Breast epithelium (tissue), 4 donors: ENCODE results near the gene C1QTNF1. TPM values are rescaled to one million over a fixed set of nuclear protein-coding genes. Genes with fewer than 3 reads are reported as not detected.

Experiments
- DNase-seq, 2 donors: peaks; one replicate each; pipeline ENCODE4 v3.0.0-alpha.2; 2019; ENCODE audit warnings: low spot score in 2 of 2
- H3K27ac ChIP-seq, 2 donors: fragments of 200-600 bp; sonication (generic) in 1 of 2; one replicate each; pipeline ENCODE4 v1.5.1; 2016 to 2019; ENCODE audit warnings: mild to moderate bottlenecking in 1 of 2
- H3K27me3 ChIP-seq, 2 donors: fragments of 200-600 bp; sonication (generic) in 1 of 2; one replicate each; pipeline versions ENCODE4 v1.5.1 to v1.6.0; 2017 to 2019; ENCODE audit warnings: control low read depth in 1 of 2, mild to moderate bottlenecking in 1 of 2
- H3K36me3 ChIP-seq: fragments of 200-600 bp; one replicate; pipeline ENCODE4 v1.5.1; 2019
- H3K4me1 ChIP-seq, 2 donors: fragments of 200-600 bp; sonication (generic); one replicate each; pipeline ENCODE4 v1.5.1; 2016 to 2019; ENCODE audit warnings: control low read depth in 1 of 2
- H3K4me3 ChIP-seq, 3 donors: fragments of 200-600 bp; sonication (generic); 1 replicate in 2 of 3; 2 replicates in 1 of 3; pipeline ENCODE4 v1.5.1; 2016 to 2019; ENCODE audit warnings: mild to moderate bottlenecking in 3 of 3, moderate library complexity in 2 of 3
- H3K9me3 ChIP-seq, 2 donors: fragments of 200-600 bp; sonication (generic) in 1 of 2; one replicate each; pipeline ENCODE4 v1.5.1; 2016 to 2019; ENCODE audit warnings: control low read depth in 1 of 2
- CTCF ChIP-seq, 3 donors: fragments of 450-650 bp; IDR thresholded peaks; one replicate each; pipeline ENCODE4 v1.5.1; 2016 to 2017; ENCODE audit warnings: antibody characterized with exemption in 3 of 3, mild to moderate bottlenecking in 3 of 3, moderate library complexity in 3 of 3
- POLR2A ChIP-seq: fragments of 450-650 bp; IDR thresholded peaks from one replicate; pipeline ENCODE4 v1.6.1; 2016; ENCODE audit warnings: antibody characterized with exemption, mild to moderate bottlenecking, moderate library complexity
- POLR2AphosphoS5 ChIP-seq, 3 donors: sonication (generic); formaldehyde crosslinking; IDR thresholded peaks; one replicate each; pipeline ENCODE4 v1.6.1; 2017; ENCODE audit warnings: antibody characterized with exemption in 3 of 3
- intact Hi-C: fragments of 100-400 bp; cut with DNase I; formaldehyde crosslinking; loops from one replicate; pipeline ENCODE4 v1.15.1; 2023; ENCODE audit warnings: low total_unique reads
- total RNA-seq, 3 donors: library from RNA; depleted of rRNA; stranded (reverse); fragments of >200 nt; gene quantifications; one replicate each; pipeline ENCODE4 v1.1.0, GENCODE V29; 2016

C1QTNF1 gene
- total RNA-seq, 3 donors from 2014 or later = 54.0 to 326 (median 61.9) TPM

GRCh38 chr17:79064026-79064425, 40.1 kb downstream of the C1QTNF1 start:
- intact Hi-C loops = no loop called here
- H3K9me3 ChIP-seq = no peaks in the 10 kb centered on the region
- no peak for DNase-seq
- no peak for TF ChIP-seq CTCF (IDR thresholded peaks at IDR 0.05)
- TF ChIP-seq POLR2AphosphoS5 (IDR thresholded peaks at IDR 0.05) = no peak
- no peak for TF ChIP-seq POLR2A
- no peaks in the 10 kb centered on the region for H3K27me3 ChIP-seq
- H3K27ac ChIP-seq = no peak overlapping the region
- no peak overlapping the region for H3K4me3 ChIP-seq
- no peaks in the 10 kb centered on the region for H3K36me3 ChIP-seq
- H3K4me1 ChIP-seq = no peaks in the 10 kb centered on the region

- Histone ChIP-seq H3K4me3 (no peak overlapping the region), H3K27ac (no peak overlapping the region), H3K27me3 (no peaks in the 10 kb centered on the region), H3K9me3 (no peaks in the 10 kb centered on the region), H3K36me3 (no peaks in the 10 kb centered on the region), H3K4me1 (no peaks in the 10 kb centered on the region)
- no peak for DNase-seq
- intact Hi-C loops = no loop called here
- TF ChIP-seq POLR2AphosphoS5 (IDR thresholded peaks at IDR 0.05) (no peak), CTCF (IDR thresholded peaks at IDR 0.05) (peak in 1 of 3 donors; percentile 50), POLR2A (no peak)
Observed at GRCh38 chr17:79065105-79065670, 41.2 kb downstream of the C1QTNF1 start.

DNA sequence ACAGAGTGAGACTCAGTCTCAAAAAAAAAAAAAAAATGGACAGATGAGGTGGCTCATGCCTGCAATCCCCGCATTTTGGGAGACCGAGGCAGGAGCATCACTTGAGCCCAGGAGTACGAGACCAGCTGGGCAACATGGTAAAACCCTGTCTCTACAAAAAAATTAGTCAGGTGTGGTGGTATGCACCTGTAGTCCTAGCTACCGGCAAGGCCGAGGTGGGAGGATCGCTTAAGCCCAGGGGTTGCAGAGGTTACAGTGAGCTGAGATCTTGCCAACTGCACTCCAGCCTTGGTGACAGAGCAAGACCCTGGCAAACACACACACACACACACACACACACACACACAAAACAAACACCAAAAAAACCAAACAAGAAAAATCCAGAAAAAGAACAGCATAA, 43.0 kb downstream of the C1QTNF1 start:
- no peak for DNase-seq
- Histone ChIP-seq H3K36me3 (no peaks in the 10 kb centered on the region), H3K27ac (no peak overlapping the region), H3K9me3 (no peaks in the 10 kb centered on the region), H3K4me3 (no peak overlapping the region), H3K27me3 (no peaks in the 10 kb centered on the region), H3K4me1 (no peaks in the 10 kb centered on the region)
- intact Hi-C loops = no loop called here
- TF ChIP-seq POLR2AphosphoS5 (IDR thresholded peaks at IDR 0.05) = no peak
- TF ChIP-seq CTCF (IDR thresholded peaks at IDR 0.05) = no peak
- TF ChIP-seq POLR2A = no peak

- H3K27ac ChIP-seq = no peak overlapping the region
- H3K9me3 ChIP-seq = no peaks in the 10 kb centered on the region
- H3K4me3 ChIP-seq = no peak overlapping the region
- no peaks in the 10 kb centered on the region for H3K27me3 ChIP-seq
- no peak for DNase-seq
- intact Hi-C loops = no loop called here
- H3K36me3 ChIP-seq = no peaks in the 10 kb centered on the region
- H3K4me1 ChIP-seq = no peaks in the 10 kb centered on the region
- no peak for TF ChIP-seq CTCF (IDR thresholded peaks at IDR 0.05)
- TF ChIP-seq POLR2A = no peak
- TF ChIP-seq POLR2AphosphoS5 (IDR thresholded peaks at IDR 0.05) = no peak
Observed at GRCh38 chr17:79070266-79070880, 46.4 kb downstream of the C1QTNF1 start.

GRCh38 chr17:79071161-79071740, 47.3 kb downstream of the C1QTNF1 start:
- intact Hi-C loops = no loop called here
- Histone ChIP-seq H3K27me3 (no peaks in the 10 kb centered on the region), H3K4me3 (no peak overlapping the region), H3K36me3 (no peaks in the 10 kb centered on the region), H3K27ac (no peak overlapping the region), H3K4me1 (no peaks in the 10 kb centered on the region), H3K9me3 (no peaks in the 10 kb centered on the region)
- DNase-seq = no peak
- TF ChIP-seq CTCF (IDR thresholded peaks at IDR 0.05) (no peak), POLR2A (no peak), POLR2AphosphoS5 (IDR thresholded peaks at IDR 0.05) (no peak)
